T-helper 2 cell treated with Interferon-gamma antibody and Interleukin-4, amounts not matched to agents 100 ng/mL and 5 ng/mL, for 36 hours (primary cell): Measurements from ENCODE around the gene KRT10. TPM values are rescaled to one million over a fixed set of nuclear protein-coding genes. Genes with fewer than 3 reads are reported as not detected.

Experiments
- intact Hi-C: fragments of 100-400 bp; cut with micrococcal nuclease; formaldehyde crosslinking; loops from one replicate; pipeline ENCODE4 v1.15.1; 2023
- total RNA-seq: library from RNA; stranded (reverse); gene quantifications from 2 replicates; pipeline ENCODE4 v1.2.3, GENCODE V29; 2022

Gene KRT10
- total RNA-seq, 1 donor from 2014 or later: 29.9 TPM

GRCh38 chr17:40833882-40834281 lies 11.5 kb upstream of the KRT10 start:
- intact Hi-C loops: no loop called here

- intact Hi-C loops: no loop called here
Measured at GRCh38 chr17:40832840-40833239, 10.4 kb upstream of the KRT10 start.

- intact Hi-C loops: no loop called here
Measured at GRCh38 chr17:40830085-40830776, 7.8 kb upstream of the KRT10 start.

GRCh38 chr17:40828454-40829044 lies 6.1 kb upstream of the KRT10 start:
- intact Hi-C loops: no loop called here

- intact Hi-C loops: no loop called here
Measured at GRCh38 chr17:40827746-40828453, 5.5 kb upstream of the KRT10 start.

GRCh38 chr17:40825599-40825998 lies 3.2 kb upstream of the KRT10 start:
- intact Hi-C loops: no loop called here

DNA sequence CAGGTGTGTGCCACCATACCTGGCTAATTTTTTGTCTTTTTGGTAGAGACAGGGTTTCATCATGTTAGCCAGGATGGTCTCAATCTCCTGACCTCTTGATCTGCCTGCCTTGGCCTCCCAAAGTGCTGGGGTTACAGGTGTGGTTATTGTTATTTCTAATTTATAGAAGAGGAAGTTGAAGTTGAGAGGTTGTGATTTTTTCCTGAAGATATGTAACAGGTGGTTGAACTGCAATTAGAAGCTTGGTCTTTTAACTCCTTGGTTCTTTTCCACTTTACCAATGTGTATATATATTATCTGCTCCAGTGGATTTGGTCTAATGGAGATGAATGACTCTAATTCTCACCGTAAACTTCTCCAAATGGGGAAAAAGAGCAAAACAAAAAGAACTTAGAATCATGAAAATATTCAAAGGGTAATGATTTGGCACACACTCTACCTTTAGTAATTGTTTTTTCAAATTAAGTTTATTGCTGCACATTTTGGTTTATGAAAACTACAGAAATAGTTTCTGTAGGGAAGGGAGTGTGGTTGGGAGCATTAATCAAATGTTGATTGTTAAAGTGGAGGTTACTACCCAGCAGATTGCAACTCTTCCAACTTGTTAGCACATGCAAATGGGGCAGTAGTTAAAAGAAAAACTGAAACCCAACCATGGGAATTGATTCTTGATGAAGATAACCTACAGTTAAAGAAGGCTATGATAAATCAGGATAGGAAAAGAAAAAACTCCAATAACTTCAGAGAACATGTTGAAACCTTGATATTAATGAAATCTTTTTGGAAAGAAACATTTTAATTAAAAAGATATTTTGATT lies 1.8 kb upstream of the KRT10 start:
- intact Hi-C loops: no loop called here

DNA sequence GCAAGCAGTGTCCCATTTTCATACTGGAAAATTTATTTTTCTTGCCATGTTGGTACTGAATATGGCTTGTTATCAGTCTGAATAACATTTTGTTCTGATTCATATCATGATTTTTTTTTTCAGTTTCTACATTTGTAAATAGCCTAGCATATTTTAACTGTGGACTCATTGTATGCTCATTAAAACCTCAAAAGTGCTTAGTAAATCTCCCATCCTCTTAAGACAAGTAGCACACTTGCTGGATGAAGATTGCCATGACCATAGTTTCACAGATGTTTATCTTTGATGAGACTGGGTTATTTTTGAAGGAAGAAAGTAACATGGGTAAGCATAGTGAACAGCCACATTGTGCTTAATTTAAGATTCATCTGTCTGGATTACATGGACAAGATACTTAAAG lies 878 bp downstream of the KRT10 start:
- intact Hi-C loops: no loop called here

GRCh38 chr17:40820228-40820838 lies 2.1 kb downstream of the KRT10 start:
- intact Hi-C loops: no loop called here

DNA sequence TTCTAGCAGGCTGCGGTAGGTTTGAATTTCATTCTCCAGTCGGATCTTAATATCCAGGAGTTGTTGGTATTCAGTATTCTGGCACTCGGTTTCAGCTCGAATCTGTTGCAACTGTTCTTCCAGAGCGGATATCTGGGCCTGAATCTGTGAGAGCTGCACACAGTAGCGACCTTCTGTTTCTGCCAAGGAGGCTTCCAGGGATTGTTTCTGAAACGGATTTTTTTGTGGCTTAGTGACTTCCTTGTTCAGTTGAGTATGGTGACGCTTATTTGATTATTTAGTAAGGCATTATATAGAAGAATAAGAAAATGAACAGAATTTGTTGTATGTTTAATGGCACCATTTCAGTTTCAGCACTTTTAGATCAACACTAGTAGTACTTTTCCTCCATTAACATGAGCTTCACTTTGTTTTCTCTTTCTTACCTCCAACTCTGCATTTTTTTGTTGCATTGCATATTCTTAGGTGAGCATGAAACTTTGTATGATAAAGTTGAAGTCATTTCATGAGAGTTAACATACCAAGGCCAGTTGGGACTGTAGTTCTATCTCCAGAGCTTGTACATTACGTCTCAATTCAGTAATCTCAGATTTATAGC lies 2.8 kb downstream of the KRT10 start:
- intact Hi-C loops: loop anchor here (10.0 kb wide), 1 partner anchor 255 kb away; the partner anchor contains the start of gene CCR7

DNA sequence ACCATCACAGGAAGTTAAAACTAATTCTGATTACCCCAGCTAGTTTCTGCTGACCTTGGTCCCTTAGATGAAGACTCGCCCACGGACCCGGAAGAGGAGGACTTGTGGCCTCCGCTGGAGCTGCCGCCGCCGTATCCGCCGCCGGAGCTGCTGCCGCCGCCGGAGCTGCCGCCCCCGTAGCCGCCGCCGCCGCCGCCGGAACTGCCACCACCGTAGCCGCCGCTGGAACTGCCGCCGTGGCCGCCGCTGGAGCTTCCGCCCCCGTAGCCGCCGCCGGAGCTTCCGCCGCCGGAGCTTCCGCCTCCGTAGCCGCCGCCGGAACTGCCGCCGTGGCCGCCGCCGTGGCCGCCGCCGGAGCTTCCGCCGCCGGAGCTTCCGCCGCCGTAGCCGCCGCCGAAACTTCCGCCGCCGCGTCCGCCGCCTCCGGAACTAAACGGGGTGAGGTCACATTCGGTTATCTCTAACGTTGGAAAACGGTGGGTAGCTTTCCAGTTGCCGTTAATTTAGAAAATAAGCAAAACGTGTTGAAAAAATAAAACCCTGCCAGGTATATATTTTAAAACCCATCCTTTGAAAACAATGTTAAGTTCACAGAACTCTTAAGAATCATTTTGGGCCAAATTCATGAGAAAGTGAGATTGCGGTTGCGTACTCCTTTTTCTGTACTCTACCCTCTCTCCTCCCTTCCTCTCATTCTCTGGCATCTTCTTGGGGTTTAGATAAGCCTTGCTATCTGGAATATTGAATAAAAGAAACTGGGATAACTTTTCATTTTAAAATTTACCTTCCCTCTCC lies 3.5 kb downstream of the KRT10 start:
- intact Hi-C loops: loop anchor here (10.0 kb wide), 1 partner anchor 254 kb away; the partner anchor contains the start of gene CCR7

- intact Hi-C loops: loop anchor here (10.0 kb wide), 1 partner anchor 254 kb away; the partner anchor contains the start of gene CCR7
Measured at GRCh38 chr17:40818343-40818732, 4.1 kb downstream of the KRT10 start.

- intact Hi-C loops: loop anchor here (10.0 kb wide), 1 partner anchor 252 kb away; the partner anchor contains the start of gene CCR7
Measured at GRCh38 chr17:40817103-40817682, 5.2 kb downstream of the KRT10 start.

DNA sequence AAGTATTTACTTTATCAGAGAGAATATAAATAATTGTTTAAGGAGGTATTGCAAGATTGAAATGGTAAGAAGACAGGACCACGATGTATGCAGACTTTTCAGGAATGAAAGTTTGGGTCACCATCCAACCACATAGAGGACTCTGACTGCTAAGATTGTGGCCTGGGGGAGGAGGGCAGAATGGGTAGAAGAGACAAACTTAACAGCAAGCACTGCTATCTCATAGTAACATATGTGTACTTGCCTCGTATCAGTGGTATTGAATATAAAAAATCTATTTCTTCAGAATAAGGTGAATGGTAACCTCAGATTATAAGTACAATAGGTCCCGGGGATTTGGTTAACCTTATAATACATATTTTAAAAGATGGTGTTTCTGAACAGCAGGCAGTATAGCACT lies 5.8 kb downstream of the KRT10 start:
- intact Hi-C loops: loop anchor here (10.0 kb wide), 1 partner anchor 252 kb away; the partner anchor contains the start of gene CCR7

- intact Hi-C loops: loop anchor here (10.0 kb wide), 1 partner anchor 251 kb away; the partner anchor contains the start of gene CCR7
Measured at GRCh38 chr17:40815381-40815780, 7.0 kb downstream of the KRT10 start.

DNA sequence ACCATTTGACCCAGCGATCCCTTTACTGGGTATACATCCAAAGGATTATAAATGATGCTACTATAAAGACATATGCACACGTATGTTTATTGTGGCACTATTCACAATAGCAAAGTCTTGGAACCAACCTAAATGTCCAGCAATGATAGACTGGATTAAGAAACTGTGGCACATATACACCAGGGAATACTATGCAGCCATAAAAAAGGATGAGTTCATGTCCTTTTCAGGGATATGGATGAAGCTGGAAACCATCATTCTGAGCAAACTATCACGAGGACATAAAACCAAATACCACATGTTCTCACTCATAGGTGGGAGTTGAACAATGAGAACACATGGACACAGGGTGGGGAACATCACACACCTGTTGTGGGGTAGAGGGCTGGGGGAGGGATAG lies 7.8 kb downstream of the KRT10 start:
- intact Hi-C loops: loop anchor here (10.0 kb wide), 1 partner anchor 250 kb away; the partner anchor contains the start of gene CCR7

GRCh38 chr17:40813804-40814203 lies 8.6 kb downstream of the KRT10 start:
- intact Hi-C loops: loop anchor here (10.0 kb wide), 1 partner anchor 249 kb away; the partner anchor contains the start of gene CCR7

DNA sequence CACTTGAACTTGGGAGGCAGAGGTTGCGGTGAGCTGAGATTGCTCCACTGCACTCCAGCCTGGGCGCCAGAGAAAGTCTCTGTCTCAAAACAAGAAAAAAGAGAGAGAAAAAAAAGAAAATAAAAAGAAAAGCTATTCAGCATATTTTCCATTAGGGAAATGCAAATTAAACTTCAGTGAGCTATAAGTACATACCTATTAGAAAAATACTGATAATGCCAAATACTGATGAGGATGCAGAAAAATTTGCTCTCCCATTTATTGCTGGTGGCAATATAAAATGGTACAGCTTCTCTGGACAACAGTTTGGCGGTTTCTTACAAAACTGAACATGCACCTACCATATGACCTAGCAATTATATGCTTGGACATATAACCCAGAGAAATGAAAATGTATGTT lies 9.8 kb downstream of the KRT10 start:
- intact Hi-C loops: loop anchor here (10.0 kb wide), 1 partner anchor 248 kb away; the partner anchor contains the start of gene CCR7

DNA sequence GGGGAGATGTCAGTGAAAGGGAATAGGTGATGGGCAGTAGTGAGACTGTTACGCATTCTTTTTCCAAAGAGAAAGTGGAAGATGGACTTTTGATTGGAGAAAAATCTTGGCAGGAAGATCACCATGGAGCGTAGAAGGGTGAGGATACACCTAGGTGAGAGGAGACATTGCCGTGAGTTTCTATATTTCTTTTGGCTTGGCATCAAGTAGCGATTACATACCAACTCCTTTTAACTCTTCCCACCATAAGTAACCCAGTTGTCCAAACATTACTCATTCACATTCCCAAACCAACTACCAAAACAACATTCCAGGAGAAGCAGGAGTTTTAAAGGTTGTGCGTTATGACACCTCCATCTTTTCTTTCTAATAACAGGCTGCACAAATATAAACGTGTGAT lies 11.9 kb downstream of the KRT10 start:
- intact Hi-C loops: loop anchor here (10.0 kb wide), 1 partner anchor 246 kb away; the partner anchor contains the start of gene CCR7
